ENCODE results near the gene NR1D2.

Gene NR1D2

DNA sequence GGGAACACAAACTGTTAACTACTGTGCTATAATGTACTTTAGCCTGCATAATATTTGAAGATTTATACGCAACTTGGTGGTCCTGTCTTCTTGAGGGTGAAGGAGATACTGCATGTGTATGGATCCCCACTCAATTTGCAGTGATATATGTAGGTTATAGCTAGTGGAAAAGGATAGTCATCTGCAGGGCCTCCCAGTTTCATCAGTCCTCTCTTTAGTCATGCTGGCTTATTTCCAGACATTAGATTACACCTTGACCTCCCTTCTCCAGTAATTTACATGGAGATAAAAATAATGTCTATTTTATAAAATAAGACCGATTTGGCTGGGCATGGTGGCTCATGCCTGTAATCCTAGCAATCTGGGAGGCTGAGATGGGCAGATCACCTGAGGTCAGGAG lies 3.7 kb downstream of the NR1D2 start:
- Histone ChIP-seq H3K9me3 (ENCODE audit: control insufficient read depth, low read length) (no peaks in the 10 kb centered on the region), H3K79me1 (replicated peaks; ENCODE audit: low read length, poor library complexity, severe bottlenecking) (peaks cover 17% of the 10 kb centered on the region), H2AFZ (ENCODE audit: low read depth, low read length) (no peak overlapping the region), H3K4me3 (ENCODE audit: insufficient read depth in 1 of 2, low read depth in 1 of 2, low read length in 2 of 2) (no peak overlapping the region), H2BK15ac (ENCODE audit: low read depth, poor library complexity, severe bottlenecking) (no peak overlapping the region), H3K18ac (ENCODE audit: low read depth in 1 of 2, low read length in 2 of 2) (no peak overlapping the region), H2AK5ac (ENCODE audit: low read length, severe bottlenecking) (no peak overlapping the region), H4K91ac (ENCODE audit: low read length) (no peak overlapping the region), H2BK12ac (ENCODE audit: low read length in 2 of 2) (no peak overlapping the region), H3K9ac (ENCODE audit: low read length) (no peak overlapping the region), H3K4me1 (ENCODE audit: control insufficient read depth, insufficient read depth, low read depth, low read length) (peaks cover 3% of the 10 kb centered on the region), H3K27ac (ENCODE audit: low read length, poor library complexity, severe bottlenecking) (no peak overlapping the region), H3K4ac (ENCODE audit: low read depth in 1 of 2, low read length in 2 of 2) (no peak overlapping the region), H3K4me2 (ENCODE audit: low read length, poor library complexity, severe bottlenecking) (no peak overlapping the region), H4K8ac (ENCODE audit: low read length) (no peak overlapping the region), H3K14ac (ENCODE audit: low read length in 2 of 2) (no peak overlapping the region), H3K27me3 (ENCODE audit: control insufficient read depth in 1 of 2, insufficient read depth in 1 of 2, low read length in 2 of 2) (no peaks in the 10 kb centered on the region), H3K23ac (ENCODE audit: low read length in 2 of 2) (no peak overlapping the region), H2BK5ac (ENCODE audit: low read depth, low read length, poor library complexity, severe bottlenecking) (no peak overlapping the region), H2BK120ac (ENCODE audit: low read depth, low read length) (no peak overlapping the region), H3K36me3 (ENCODE audit: control insufficient read depth in 1 of 2, insufficient read depth in 2 of 2, low read depth in 1 of 2, low read length in 2 of 2) (no peaks in the 10 kb centered on the region)
- 100% methylated on average over 2 of the region's 2 CpGs for WGBS
- peak; percentile 40 for DNase-seq

DNA sequence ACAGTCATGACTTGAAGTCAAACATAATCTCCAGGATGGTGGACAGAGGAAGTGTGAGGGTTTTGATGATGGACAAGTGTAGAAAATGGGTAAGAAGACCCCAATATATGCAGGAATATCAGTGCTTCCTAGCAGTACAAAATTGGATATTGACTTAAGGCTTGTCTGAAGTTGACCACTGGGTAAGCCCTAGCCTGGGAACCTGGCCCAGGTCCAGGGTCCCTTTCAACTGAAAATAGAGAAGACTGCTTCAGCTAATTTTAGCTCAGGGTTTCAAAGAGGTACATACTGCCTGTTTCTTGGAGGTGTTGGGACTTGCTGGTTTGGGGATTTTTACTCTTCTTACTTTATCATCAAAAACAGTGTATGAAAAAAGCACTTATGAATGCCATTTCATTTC lies 4.7 kb downstream of the NR1D2 start:
- Histone ChIP-seq H3K27ac (ENCODE audit: low read length, poor library complexity, severe bottlenecking) (no peak overlapping the region), H2BK5ac (ENCODE audit: low read depth, low read length, poor library complexity, severe bottlenecking) (no peak overlapping the region), H2BK15ac (ENCODE audit: low read depth, poor library complexity, severe bottlenecking) (no peak overlapping the region), H3K9ac (ENCODE audit: low read length) (peak overlapping the region; percentile 17), H3K36me3 (ENCODE audit: control insufficient read depth in 1 of 2, insufficient read depth in 2 of 2, low read depth in 1 of 2, low read length in 2 of 2) (peaks cover 0 to 5% of the 10 kb centered on the region in 2 experiments), H2BK120ac (ENCODE audit: low read depth, low read length) (no peak overlapping the region), H2AFZ (ENCODE audit: low read depth, low read length) (no peak overlapping the region), H3K4me3 (ENCODE audit: insufficient read depth in 1 of 2, low read depth in 1 of 2, low read length in 2 of 2) (peak overlapping the region in 1 of 2 experiments; percentile 41), H3K4ac (ENCODE audit: low read depth in 1 of 2, low read length in 2 of 2) (no peak overlapping the region), H4K8ac (ENCODE audit: low read length) (no peak overlapping the region), H3K14ac (ENCODE audit: low read length in 2 of 2) (no peak overlapping the region), H3K23ac (ENCODE audit: low read length in 2 of 2) (no peak overlapping the region), H3K27me3 (ENCODE audit: control insufficient read depth in 1 of 2, insufficient read depth in 1 of 2, low read length in 2 of 2) (no peaks in the 10 kb centered on the region), H3K9me3 (ENCODE audit: control insufficient read depth, low read length) (no peaks in the 10 kb centered on the region), H3K4me1 (ENCODE audit: control insufficient read depth, insufficient read depth, low read depth, low read length) (peaks cover 3% of the 10 kb centered on the region), H3K18ac (ENCODE audit: low read depth in 1 of 2, low read length in 2 of 2) (no peak overlapping the region), H2AK5ac (ENCODE audit: low read length, severe bottlenecking) (no peak overlapping the region), H2BK12ac (ENCODE audit: low read length in 2 of 2) (no peak overlapping the region), H4K91ac (ENCODE audit: low read length) (no peak overlapping the region), H3K79me1 (replicated peaks; ENCODE audit: low read length, poor library complexity, severe bottlenecking) (peaks cover 20% of the 10 kb centered on the region), H3K4me2 (ENCODE audit: low read length, poor library complexity, severe bottlenecking) (no peak overlapping the region)
- DNase-seq, result peak; percentile 49

DNA sequence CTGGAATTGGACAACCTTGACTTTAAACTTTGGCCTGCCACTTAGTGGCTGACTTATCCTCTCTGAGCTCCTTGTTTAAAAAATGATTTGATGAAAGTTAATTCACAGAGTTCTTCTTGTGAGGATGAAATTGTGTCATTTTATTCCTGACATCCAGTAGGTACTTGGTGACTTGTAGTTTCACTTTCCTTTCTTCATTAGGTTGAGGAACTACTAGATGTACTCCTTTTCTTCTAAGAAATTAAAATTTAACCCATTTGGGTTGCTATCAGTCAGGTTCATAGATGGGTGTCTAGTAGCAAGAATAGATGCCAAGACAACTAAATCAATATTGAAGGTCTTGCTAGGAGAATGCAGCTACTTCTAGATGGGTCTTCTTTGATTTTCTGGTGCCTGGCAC lies 5.2 kb downstream of the NR1D2 start:
- Histone ChIP-seq H3K18ac (ENCODE audit: low read depth in 1 of 2, low read length in 2 of 2) (no peak overlapping the region), H3K4ac (ENCODE audit: low read depth in 1 of 2, low read length in 2 of 2) (no peak overlapping the region), H2BK12ac (ENCODE audit: low read length in 2 of 2) (no peak overlapping the region), H2BK5ac (ENCODE audit: low read depth, low read length, poor library complexity, severe bottlenecking) (no peak overlapping the region), H3K23ac (ENCODE audit: low read length in 2 of 2) (no peak overlapping the region), H3K36me3 (ENCODE audit: control insufficient read depth in 1 of 2, insufficient read depth in 2 of 2, low read depth in 1 of 2, low read length in 2 of 2) (peaks cover 0 to 10% of the 10 kb centered on the region in 2 experiments), H2AFZ (ENCODE audit: low read depth, low read length) (no peak overlapping the region), H4K8ac (ENCODE audit: low read length) (no peak overlapping the region), H3K4me2 (ENCODE audit: low read length, poor library complexity, severe bottlenecking) (no peak overlapping the region), H2BK120ac (ENCODE audit: low read depth, low read length) (no peak overlapping the region), H3K9ac (ENCODE audit: low read length) (peak overlapping the region; percentile 17), H3K14ac (ENCODE audit: low read length in 2 of 2) (no peak overlapping the region), H3K27me3 (ENCODE audit: control insufficient read depth in 1 of 2, insufficient read depth in 1 of 2, low read length in 2 of 2) (no peaks in the 10 kb centered on the region), H4K91ac (ENCODE audit: low read length) (no peak overlapping the region), H2BK15ac (ENCODE audit: low read depth, poor library complexity, severe bottlenecking) (no peak overlapping the region), H3K4me3 (ENCODE audit: insufficient read depth in 1 of 2, low read depth in 1 of 2, low read length in 2 of 2) (peak overlapping the region in 1 of 2 experiments; percentile 41), H2AK5ac (ENCODE audit: low read length, severe bottlenecking) (no peak overlapping the region), H3K4me1 (ENCODE audit: control insufficient read depth, insufficient read depth, low read depth, low read length) (peaks cover 3% of the 10 kb centered on the region), H3K9me3 (ENCODE audit: control insufficient read depth, low read length) (no peaks in the 10 kb centered on the region), H3K79me1 (replicated peaks; ENCODE audit: low read length, poor library complexity, severe bottlenecking) (peaks cover 20% of the 10 kb centered on the region), H3K27ac (ENCODE audit: low read length, poor library complexity, severe bottlenecking) (no peak overlapping the region)
- DNase-seq, result peak; percentile 48

DNA sequence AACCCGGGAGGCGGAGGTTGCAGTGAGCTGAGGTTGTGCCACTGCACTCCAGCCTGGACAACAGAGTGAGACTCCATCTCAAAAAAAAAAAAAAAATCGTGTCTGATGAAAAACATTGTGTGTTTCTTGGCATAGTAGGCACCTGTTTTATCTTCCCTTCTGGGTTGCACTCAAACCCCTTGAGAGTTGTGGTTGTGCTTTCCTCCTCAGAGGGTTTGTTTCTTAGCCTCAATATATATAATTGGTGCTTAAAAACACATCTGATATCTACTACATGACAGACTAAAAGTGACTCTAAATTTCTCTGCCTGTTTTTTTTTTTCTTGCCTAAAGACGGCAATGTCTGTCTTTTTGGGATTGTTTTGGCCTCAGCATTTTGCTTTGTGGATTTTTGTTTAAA lies 7.6 kb downstream of the NR1D2 start:
- H3K36me3 ChIP-seq (ENCODE audit: control insufficient read depth in 1 of 2, insufficient read depth in 2 of 2, low read depth in 1 of 2, low read length in 2 of 2), result peaks cover 0 to 25% of the 10 kb centered on the region in 2 experiments
- H2BK15ac ChIP-seq (ENCODE audit: low read depth, poor library complexity, severe bottlenecking), result no peak overlapping the region
- 100% methylated on average over 3 of the region's 4 CpGs for WGBS
- no peak overlapping the region for H4K8ac ChIP-seq (ENCODE audit: low read length)
- H2BK12ac ChIP-seq (ENCODE audit: low read length in 2 of 2), result no peak overlapping the region
- no peak overlapping the region for H3K27ac ChIP-seq (ENCODE audit: low read length, poor library complexity, severe bottlenecking)
- no peak overlapping the region for H2BK5ac ChIP-seq (ENCODE audit: low read depth, low read length, poor library complexity, severe bottlenecking)
- H3K4me1 ChIP-seq (ENCODE audit: control insufficient read depth, insufficient read depth, low read depth, low read length), result peaks cover 3% of the 10 kb centered on the region
- no peak overlapping the region for H3K9ac ChIP-seq (ENCODE audit: low read length)
- no peak overlapping the region for H3K4me3 ChIP-seq (ENCODE audit: insufficient read depth in 1 of 2, low read depth in 1 of 2, low read length in 2 of 2)
- H3K4me2 ChIP-seq (ENCODE audit: low read length, poor library complexity, severe bottlenecking), result no peak overlapping the region
- H3K27me3 ChIP-seq (ENCODE audit: control insufficient read depth in 1 of 2, insufficient read depth in 1 of 2, low read length in 2 of 2), result no peaks in the 10 kb centered on the region
- no peak overlapping the region for H2AFZ ChIP-seq (ENCODE audit: low read depth, low read length)
- no peak overlapping the region for H2AK5ac ChIP-seq (ENCODE audit: low read length, severe bottlenecking)
- no peak overlapping the region for H3K23ac ChIP-seq (ENCODE audit: low read length in 2 of 2)
- no peaks in the 10 kb centered on the region for H3K9me3 ChIP-seq (ENCODE audit: control insufficient read depth, low read length)
- no peak overlapping the region for H2BK120ac ChIP-seq (ENCODE audit: low read depth, low read length)
- DNase-seq, result no peak
- no peak overlapping the region for H3K14ac ChIP-seq (ENCODE audit: low read length in 2 of 2)
- H3K18ac ChIP-seq (ENCODE audit: low read depth in 1 of 2, low read length in 2 of 2), result no peak overlapping the region
- no peak overlapping the region for H4K91ac ChIP-seq (ENCODE audit: low read length)
- no peak overlapping the region for H3K4ac ChIP-seq (ENCODE audit: low read depth in 1 of 2, low read length in 2 of 2)
- H3K79me1 ChIP-seq (replicated peaks; ENCODE audit: low read length, poor library complexity, severe bottlenecking), result peaks cover 20% of the 10 kb centered on the region

All from mesenchymal stem cell (in vitro differentiated cells and primary cell).